ENCODE measurements around the gene FAM50B. TPM values are rescaled to one million over a fixed set of nuclear protein-coding genes. Genes with fewer than 3 reads are reported as not detected.

Gene FAM50B
- total and polyA plus RNA-seq, 2 experiments from 2014 or later, result 4.4 to 4.8 TPM

GRCh38 chr6:3870528-3870925, 21.4 kb downstream of the FAM50B start (continued):
- TF ChIP-seq JUNB (IDR thresholded peaks at IDR 0.05; ENCODE audit: unreplicated experiment) (no peak), ZNF331 (CRISPR knock-in tag; IDR thresholded peaks at IDR 0.05; ENCODE audit: low read depth) (no peak), POLR2AphosphoS5 (IDR thresholded peaks at IDR 0.05; ENCODE audit: low read depth) (no peak), EZH2phosphoT487 (IDR thresholded peaks at IDR 0.05; ENCODE audit: unreplicated experiment) (no peak), REST (IDR thresholded peaks at IDR 0.05; ENCODE audit: unreplicated experiment) (no peak), ZNF114 (CRISPR knock-in tag; IDR thresholded peaks at IDR 0.05) (no peak), STAT1 (IDR thresholded peaks at IDR 0.05; ENCODE audit: unreplicated experiment) (no peak), NANOG (IDR thresholded peaks at IDR 0.05; ENCODE audit: borderline replicate concordance) (no peak)
- TF ChIP-seq, protein P1, sequence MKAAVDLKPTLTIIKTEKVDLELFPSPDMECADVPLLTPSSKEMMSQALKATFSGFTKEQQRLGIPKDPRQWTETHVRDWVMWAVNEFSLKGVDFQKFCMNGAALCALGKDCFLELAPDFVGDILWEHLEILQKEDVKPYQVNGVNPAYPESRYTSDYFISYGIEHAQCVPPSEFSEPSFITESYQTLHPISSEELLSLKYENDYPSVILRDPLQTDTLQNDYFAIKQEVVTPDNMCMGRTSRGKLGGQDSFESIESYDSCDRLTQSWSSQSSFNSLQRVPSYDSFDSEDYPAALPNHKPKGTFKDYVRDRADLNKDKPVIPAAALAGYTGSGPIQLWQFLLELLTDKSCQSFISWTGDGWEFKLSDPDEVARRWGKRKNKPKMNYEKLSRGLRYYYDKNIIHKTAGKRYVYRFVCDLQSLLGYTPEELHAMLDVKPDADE (IDR thresholded peaks at IDR 0.05), result no peak
- TF ChIP-seq, protein P2, sequence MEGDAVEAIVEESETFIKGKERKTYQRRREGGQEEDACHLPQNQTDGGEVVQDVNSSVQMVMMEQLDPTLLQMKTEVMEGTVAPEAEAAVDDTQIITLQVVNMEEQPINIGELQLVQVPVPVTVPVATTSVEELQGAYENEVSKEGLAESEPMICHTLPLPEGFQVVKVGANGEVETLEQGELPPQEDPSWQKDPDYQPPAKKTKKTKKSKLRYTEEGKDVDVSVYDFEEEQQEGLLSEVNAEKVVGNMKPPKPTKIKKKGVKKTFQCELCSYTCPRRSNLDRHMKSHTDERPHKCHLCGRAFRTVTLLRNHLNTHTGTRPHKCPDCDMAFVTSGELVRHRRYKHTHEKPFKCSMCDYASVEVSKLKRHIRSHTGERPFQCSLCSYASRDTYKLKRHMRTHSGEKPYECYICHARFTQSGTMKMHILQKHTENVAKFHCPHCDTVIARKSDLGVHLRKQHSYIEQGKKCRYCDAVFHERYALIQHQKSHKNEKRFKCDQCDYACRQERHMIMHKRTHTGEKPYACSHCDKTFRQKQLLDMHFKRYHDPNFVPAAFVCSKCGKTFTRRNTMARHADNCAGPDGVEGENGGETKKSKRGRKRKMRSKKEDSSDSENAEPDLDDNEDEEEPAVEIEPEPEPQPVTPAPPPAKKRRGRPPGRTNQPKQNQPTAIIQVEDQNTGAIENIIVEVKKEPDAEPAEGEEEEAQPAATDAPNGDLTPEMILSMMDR (conservative IDR thresholded peaks at IDR 0.05; ENCODE audit: low read depth in 2 of 2), result no peak

DNA sequence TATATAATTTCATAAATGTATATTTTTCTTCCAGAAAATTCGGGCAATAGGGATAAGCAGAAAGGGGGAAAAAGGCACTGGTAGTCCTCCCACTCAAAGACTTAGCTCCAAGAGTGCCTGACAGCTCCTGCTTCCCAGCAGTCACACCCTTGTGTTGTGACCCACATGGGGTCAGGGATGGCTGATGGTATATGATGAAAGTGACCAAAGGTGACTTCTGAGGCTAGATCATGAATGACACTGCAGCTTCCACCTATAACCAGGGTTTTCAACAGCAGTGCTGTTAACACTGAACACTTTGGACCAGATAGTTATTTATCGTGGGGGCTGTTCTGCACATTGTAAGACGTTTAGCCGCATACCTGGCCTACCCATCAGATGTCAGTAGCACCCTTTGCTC, 22.3 kb downstream of the FAM50B start:
- no peak overlapping the region for H3K4me3 Mint-ChIP-seq
- H3K4me1 ChIP-seq (ENCODE audit: insufficient read depth), result no peaks in the 10 kb centered on the region
- no peak for TF ChIP-seq ZNF331 (CRISPR knock-in tag; IDR thresholded peaks at IDR 0.05; ENCODE audit: low read depth)
- no peak for TF ChIP-seq POLR2AphosphoS5 (IDR thresholded peaks at IDR 0.05; ENCODE audit: low read depth)
- TF ChIP-seq ZNF114 (CRISPR knock-in tag; IDR thresholded peaks at IDR 0.05), result no peak
- TF ChIP-seq, protein P2 (conservative IDR thresholded peaks at IDR 0.05; ENCODE audit: low read depth in 2 of 2), result no peak
- no peak for TF ChIP-seq EZH2phosphoT487 (IDR thresholded peaks at IDR 0.05; ENCODE audit: unreplicated experiment)

More for the DNA sequence above, 22.3 kb downstream of the FAM50B start:
- Histone ChIP-seq H3K27ac (ENCODE audit: low read depth) (no peak overlapping the region), H4K20me1 (replicated peaks; ENCODE audit: insufficient read depth) (no peaks in the 10 kb centered on the region), H3K4me3 (no peak overlapping the region), H3F3A (replicated peaks; ENCODE audit: low read depth) (no peaks in the 10 kb centered on the region), H3K79me2 (replicated peaks; ENCODE audit: insufficient read depth) (no peaks in the 10 kb centered on the region), H2AFZ (no peak overlapping the region), H3K4me2 (no peak overlapping the region), H3K27me3 (ENCODE audit: insufficient read depth) (no peaks in the 10 kb centered on the region), H3K9me2 (ENCODE audit: insufficient read depth) (0 out of 2 replicates have a peak, but pooled peaks cover 4% of the 10 kb centered on the region), H3K36me3 (ENCODE audit: insufficient read depth) (no peaks in the 10 kb centered on the region)
- Mint-ChIP-seq H3K4me1 (peaks cover 4% of the 10 kb centered on the region), H3K36me3 (ENCODE audit: low read depth) (no peaks in the 10 kb centered on the region), H3K27ac (no peak overlapping the region), H3K27me3 (ENCODE audit: insufficient read depth, low read depth, poor library complexity) (no peaks in the 10 kb centered on the region), H3K9me3 (no peaks in the 10 kb centered on the region)
- DNase-seq (ENCODE audit: low spot score) (no peak), ATAC-seq (no peak)

All from GM23338 (cell line).